GM23338 (cell line): ENCODE results near the gene MTA3. TPM values are rescaled to one million over a fixed set of nuclear protein-coding genes. Genes with fewer than 3 reads are reported as not detected.
A peak's percentile ranks its signal among the peaks of the same experiment; 100 is the strongest.

Experiments used
- ATAC-seq: fragments of 200-7000 bp; cut with Tn5 transposase; 3 replicates; pipeline ENCODE4 v1.9.1; 2020
- DNase-seq: peaks from one replicate; pipeline ENCODE4 v3.0.0-alpha.2; 2015; ENCODE audit warnings: low spot score
- H2AFZ ChIP-seq: fragments of 200-600 bp; sonication (generic); 2 replicates; pipeline ENCODE4 v1.8.0; 2016; ENCODE audit warnings: antibody characterized with exemption, mild to moderate bottlenecking, moderate library complexity
- H3F3A ChIP-seq: fragments of 200-600 bp; sonication (generic); replicated peaks from 2 replicates; pipeline ENCODE4 v1.8.0; 2017; ENCODE audit warnings: antibody characterized with exemption, mixed run types, low read depth
- H3K27ac ChIP-seq: fragments of 200-600 bp; sonication (generic); 2 replicates; pipeline ENCODE4 v1.6.1; 2016; ENCODE audit warnings: low read depth
- H3K27me3 ChIP-seq: fragments of 200-600 bp; sonication (generic); 2 replicates; pipeline ENCODE4 v1.8.0; 2016; ENCODE audit warnings: mild to moderate bottlenecking, mixed run types, moderate library complexity; ENCODE audit not compliant: insufficient read depth
- H3K36me3 ChIP-seq: fragments of 200-600 bp; sonication (generic); 2 replicates; pipeline ENCODE4 v1.8.0; 2016; ENCODE audit warnings: mild to moderate bottlenecking; ENCODE audit not compliant: insufficient read depth
- H3K4me1 ChIP-seq: fragments of 200-600 bp; sonication (generic); 2 replicates; pipeline ENCODE4 v1.8.0; 2016; ENCODE audit warnings: mild to moderate bottlenecking, moderate library complexity; ENCODE audit not compliant: insufficient read depth
- H3K4me2 ChIP-seq: fragments of 200-600 bp; sonication (generic); 2 replicates; pipeline ENCODE4 v1.7.1; 2017; ENCODE audit warnings: mixed run types
- H3K4me3 ChIP-seq: fragments of 200-600 bp; sonication (generic); 2 replicates; pipeline ENCODE4 v1.6.1; 2016; ENCODE audit warnings: mixed run types
- H3K79me2 ChIP-seq: fragments of 200-600 bp; sonication (generic); replicated peaks from 2 replicates; pipeline ENCODE4 v1.8.0; 2017; ENCODE audit warnings: mild to moderate bottlenecking; ENCODE audit not compliant: insufficient read depth
- H3K9me2 ChIP-seq: fragments of 200-600 bp; sonication (generic); 2 replicates; pipeline ENCODE4 v1.8.0; 2017; ENCODE audit not compliant: insufficient read depth
- H4K20me1 ChIP-seq: fragments of 200-600 bp; sonication (generic); replicated peaks from 2 replicates; pipeline ENCODE4 v1.8.0; 2017; ENCODE audit warnings: mild to moderate bottlenecking; ENCODE audit not compliant: insufficient read depth
- H3K27ac Mint-ChIP-seq: 2 replicates; pipeline ENCODE4 v1.8.0; 2020; ENCODE audit warnings: inconsistent platforms, mild to moderate bottlenecking, moderate library complexity, mixed read lengths
- H3K27me3 Mint-ChIP-seq: 3 replicates; pipeline ENCODE4 v1.8.0; 2022; ENCODE audit warnings: low read depth, mild to moderate bottlenecking, moderate library complexity, mixed read lengths, inconsistent platforms; ENCODE audit not compliant: insufficient read depth, poor library complexity
- H3K36me3 Mint-ChIP-seq: 3 replicates; pipeline ENCODE4 v1.8.0; 2021; ENCODE audit warnings: low read depth, mild to moderate bottlenecking, inconsistent platforms, moderate library complexity, mixed read lengths
- H3K4me1 Mint-ChIP-seq: 3 replicates; pipeline ENCODE4 v1.8.0; 2020; ENCODE audit warnings: mild to moderate bottlenecking, inconsistent platforms, mixed read lengths
- H3K4me3 Mint-ChIP-seq: 3 replicates; pipeline ENCODE4 v1.8.0; 2021; ENCODE audit warnings: moderate library complexity, mild to moderate bottlenecking, inconsistent platforms, mixed read lengths
- H3K9me3 Mint-ChIP-seq: 3 replicates; pipeline ENCODE4 v1.8.0; 2020; ENCODE audit warnings: moderate library complexity, mild to moderate bottlenecking, inconsistent platforms, mixed read lengths
- CREB1 ChIP-seq: fragments of 250-450 bp; sonication (Bioruptor Pico); IDR thresholded peaks from 2 replicates; pipeline ENCODE4 v1.5.0; 2020; ENCODE audit warnings: low read depth, mild to moderate bottlenecking, moderate library complexity
- EZH2 ChIP-seq: fragments of 200-600 bp; sonication (generic); IDR thresholded peaks from one replicate; pipeline ENCODE4 v1.8.0; 2017; ENCODE audit warnings: antibody characterized with exemption, mild to moderate bottlenecking, low read depth; ENCODE audit not compliant: unreplicated experiment
- EZH2phosphoT487 ChIP-seq: fragments of 200-600 bp; sonication (generic); IDR thresholded peaks from one replicate; pipeline ENCODE4 v1.8.1; 2018; ENCODE audit warnings: antibody characterized with exemption; ENCODE audit not compliant: unreplicated experiment
- JUNB ChIP-seq: IDR thresholded peaks from one replicate; pipeline ENCODE4 v1.6.1; 2016; ENCODE audit warnings: antibody characterized with exemption; ENCODE audit not compliant: unreplicated experiment
- NANOG ChIP-seq: IDR thresholded peaks from 2 replicates; pipeline ENCODE4 v1.6.1; 2016; ENCODE audit warnings: antibody characterized with exemption, borderline replicate concordance
- POLR2AphosphoS5 ChIP-seq: IDR thresholded peaks from 2 replicates; pipeline ENCODE4 v1.6.1; 2016; ENCODE audit warnings: antibody characterized with exemption, low read depth
- STAT1 ChIP-seq: IDR thresholded peaks from one replicate; pipeline ENCODE4 v1.6.1; 2016; ENCODE audit warnings: antibody characterized with exemption; ENCODE audit not compliant: unreplicated experiment
- ZNF114 ChIP-seq: fragments of 250-450 bp; sonication (Bioruptor Pico); IDR thresholded peaks from 2 replicates; pipeline ENCODE4 v1.5.0; 2020; ENCODE audit warnings: mild to moderate bottlenecking, moderate library complexity
- ZNF331 ChIP-seq: fragments of 250-450 bp; sonication (Bioruptor Pico); IDR thresholded peaks from 2 replicates; pipeline ENCODE4 v1.5.0; 2020; ENCODE audit warnings: low read depth, mild to moderate bottlenecking, moderate library complexity
- polyA plus RNA-seq: library from polyadenylated mRNA; unstranded; fragments of >200 nt; fragmentation: Nextera tagmentation; extraction: Ambion mirVana; gene quantifications from 2 replicates; pipeline ENCODE4 v1.2.1, GENCODE V29; 2016
- total RNA-seq: library from RNA; depleted of rRNA; stranded (reverse); fragments of >200 nt; shearing (Covaris generic); gene quantifications from 2 replicates; pipeline ENCODE4 v1.2.3, GENCODE V29; 2014
- TF ChIP-seq, protein P1 (sequence below): fragments of 250-450 bp; sonication (Bioruptor Pico); IDR thresholded peaks from 2 replicates; pipeline ENCODE4 v1.5.0; 2020; ENCODE audit warnings: mild to moderate bottlenecking, moderate library complexity
- TF ChIP-seq, protein P2 (sequence below): IDR thresholded peaks from one replicate; pipeline ENCODE4 v1.6.1; 2018; ENCODE audit warnings: antibody characterized with exemption; ENCODE audit not compliant: unreplicated experiment
- TF ChIP-seq, protein P3 (sequence below), 2 experiments: fragments of 200-600 bp in 1 of 2; sonication (generic) in 1 of 2; conservative IDR thresholded peaks; 2 replicates each; pipeline versions ENCODE4 v1.5.1 to v1.6.1; 2016 to 2017; ENCODE audit warnings: antibody characterized with exemption in 2 of 2, low read depth in 2 of 2, mild to moderate bottlenecking in 2 of 2, moderate library complexity in 1 of 2
- TF ChIP-seq, protein P4 (sequence below): IDR thresholded peaks from 2 replicates; pipeline ENCODE4 v1.6.1; 2016; ENCODE audit warnings: antibody characterized with exemption

Gene MTA3
- total and polyA plus RNA-seq, 2 experiments from 2014 or later: 162 to 208 TPM

DNA sequence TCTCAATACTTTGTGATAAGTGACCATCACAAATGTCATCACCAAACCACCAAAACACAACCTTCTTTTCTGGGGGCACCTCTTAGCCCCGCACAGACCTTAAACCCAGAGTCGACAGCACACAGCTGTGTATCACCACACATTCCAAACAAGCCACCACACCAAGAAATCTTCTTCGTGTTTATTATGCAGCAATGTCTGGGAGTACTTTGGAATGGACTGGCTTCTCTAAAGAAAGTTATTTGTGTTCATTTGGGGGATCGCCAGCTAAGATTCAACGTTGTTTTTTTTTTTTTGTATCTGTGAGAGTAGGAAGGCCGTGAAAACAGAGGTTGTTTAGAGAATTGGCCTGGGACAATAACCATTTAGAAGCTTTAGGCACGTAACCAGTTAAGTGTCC is 1.1 kb upstream of the MTA3 start:
- peak; percentile 1; the same call in 1 of the 3 replicates for ATAC-seq
- Mint-ChIP-seq H3K9me3 (no peaks in the 10 kb centered on the region), H3K4me3 (peak overlapping the region; percentile 67), H3K4me1 (peaks cover 28% of the 10 kb centered on the region), H3K27me3 (peaks cover 14% of the 10 kb centered on the region), H3K36me3 (peaks cover 29% of the 10 kb centered on the region), H3K27ac (peak overlapping the region; percentile 94)
- peaks cover 16% of the 10 kb centered on the region for H3K36me3 ChIP-seq
- peak overlapping the region; percentile 74 for H3K4me2 ChIP-seq
- TF ChIP-seq EZH2phosphoT487 (no peak), POLR2AphosphoS5 (no peak), NANOG (no peak), ZNF114 (CRISPR knock-in tag) (no peak), ZNF331 (CRISPR knock-in tag) (no peak), CREB1 (CRISPR knock-in tag) (no peak), EZH2 (no peak), JUNB (no peak), STAT1 (no peak)
- TF ChIP-seq, protein P1, sequence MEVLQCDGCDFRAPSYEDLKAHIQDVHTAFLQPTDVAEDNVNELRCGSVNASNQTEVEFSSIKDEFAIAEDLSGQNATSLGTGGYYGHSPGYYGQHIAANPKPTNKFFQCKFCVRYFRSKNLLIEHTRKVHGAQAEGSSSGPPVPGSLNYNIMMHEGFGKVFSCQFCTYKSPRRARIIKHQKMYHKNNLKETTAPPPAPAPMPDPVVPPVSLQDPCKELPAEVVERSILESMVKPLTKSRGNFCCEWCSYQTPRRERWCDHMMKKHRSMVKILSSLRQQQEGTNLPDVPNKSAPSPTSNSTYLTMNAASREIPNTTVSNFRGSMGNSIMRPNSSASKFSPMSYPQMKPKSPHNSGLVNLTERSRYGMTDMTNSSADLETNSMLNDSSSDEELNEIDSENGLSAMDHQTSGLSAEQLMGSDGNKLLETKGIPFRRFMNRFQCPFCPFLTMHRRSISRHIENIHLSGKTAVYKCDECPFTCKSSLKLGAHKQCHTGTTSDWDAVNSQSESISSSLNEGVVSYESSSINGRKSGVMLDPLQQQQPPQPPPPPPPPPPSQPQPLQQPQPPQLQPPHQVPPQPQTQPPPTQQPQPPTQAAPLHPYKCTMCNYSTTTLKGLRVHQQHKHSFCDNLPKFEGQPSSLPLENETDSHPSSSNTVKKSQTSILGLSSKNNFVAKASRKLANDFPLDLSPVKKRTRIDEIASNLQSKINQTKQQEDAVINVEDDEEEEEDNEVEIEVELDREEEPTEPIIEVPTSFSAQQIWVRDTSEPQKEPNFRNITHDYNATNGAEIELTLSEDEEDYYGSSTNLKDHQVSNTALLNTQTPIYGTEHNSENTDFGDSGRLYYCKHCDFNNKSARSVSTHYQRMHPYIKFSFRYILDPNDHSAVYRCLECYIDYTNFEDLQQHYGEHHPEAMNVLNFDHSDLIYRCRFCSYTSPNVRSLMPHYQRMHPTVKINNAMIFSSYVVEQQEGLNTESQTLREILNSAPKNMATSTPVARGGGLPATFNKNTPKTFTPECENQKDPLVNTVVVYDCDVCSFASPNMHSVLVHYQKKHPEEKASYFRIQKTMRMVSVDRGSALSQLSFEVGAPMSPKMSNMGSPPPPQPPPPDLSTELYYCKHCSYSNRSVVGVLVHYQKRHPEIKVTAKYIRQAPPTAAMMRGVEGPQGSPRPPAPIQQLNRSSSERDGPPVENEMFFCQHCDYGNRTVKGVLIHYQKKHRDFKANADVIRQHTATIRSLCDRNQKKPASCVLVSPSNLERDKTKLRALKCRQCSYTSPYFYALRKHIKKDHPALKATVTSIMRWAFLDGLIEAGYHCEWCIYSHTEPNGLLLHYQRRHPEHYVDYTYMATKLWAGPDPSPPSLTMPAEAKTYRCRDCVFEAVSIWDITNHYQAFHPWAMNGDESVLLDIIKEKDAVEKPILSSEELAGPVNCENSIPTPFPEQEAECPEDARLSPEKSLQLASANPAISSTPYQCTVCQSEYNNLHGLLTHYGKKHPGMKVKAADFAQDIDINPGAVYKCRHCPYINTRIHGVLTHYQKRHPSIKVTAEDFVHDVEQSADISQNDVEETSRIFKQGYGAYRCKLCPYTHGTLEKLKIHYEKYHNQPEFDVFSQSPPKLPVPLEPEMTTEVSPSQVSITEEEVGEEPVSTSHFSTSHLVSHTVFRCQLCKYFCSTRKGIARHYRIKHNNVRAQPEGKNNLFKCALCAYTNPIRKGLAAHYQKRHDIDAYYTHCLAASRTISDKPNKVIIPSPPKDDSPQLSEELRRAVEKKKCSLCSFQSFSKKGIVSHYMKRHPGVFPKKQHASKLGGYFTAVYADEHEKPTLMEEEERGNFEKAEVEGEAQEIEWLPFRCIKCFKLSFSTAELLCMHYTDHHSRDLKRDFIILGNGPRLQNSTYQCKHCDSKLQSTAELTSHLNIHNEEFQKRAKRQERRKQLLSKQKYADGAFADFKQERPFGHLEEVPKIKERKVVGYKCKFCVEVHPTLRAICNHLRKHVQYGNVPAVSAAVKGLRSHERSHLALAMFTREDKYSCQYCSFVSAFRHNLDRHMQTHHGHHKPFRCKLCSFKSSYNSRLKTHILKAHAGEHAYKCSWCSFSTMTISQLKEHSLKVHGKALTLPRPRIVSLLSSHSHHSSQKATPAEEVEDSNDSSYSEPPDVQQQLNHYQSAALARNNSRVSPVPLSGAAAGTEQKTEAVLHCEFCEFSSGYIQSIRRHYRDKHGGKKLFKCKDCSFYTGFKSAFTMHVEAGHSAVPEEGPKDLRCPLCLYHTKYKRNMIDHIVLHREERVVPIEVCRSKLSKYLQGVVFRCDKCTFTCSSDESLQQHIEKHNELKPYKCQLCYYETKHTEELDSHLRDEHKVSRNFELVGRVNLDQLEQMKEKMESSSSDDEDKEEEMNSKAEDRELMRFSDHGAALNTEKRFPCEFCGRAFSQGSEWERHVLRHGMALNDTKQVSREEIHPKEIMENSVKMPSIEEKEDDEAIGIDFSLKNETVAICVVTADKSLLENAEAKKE (CRISPR knock-in tag): no peak
- TF ChIP-seq, protein P2, sequence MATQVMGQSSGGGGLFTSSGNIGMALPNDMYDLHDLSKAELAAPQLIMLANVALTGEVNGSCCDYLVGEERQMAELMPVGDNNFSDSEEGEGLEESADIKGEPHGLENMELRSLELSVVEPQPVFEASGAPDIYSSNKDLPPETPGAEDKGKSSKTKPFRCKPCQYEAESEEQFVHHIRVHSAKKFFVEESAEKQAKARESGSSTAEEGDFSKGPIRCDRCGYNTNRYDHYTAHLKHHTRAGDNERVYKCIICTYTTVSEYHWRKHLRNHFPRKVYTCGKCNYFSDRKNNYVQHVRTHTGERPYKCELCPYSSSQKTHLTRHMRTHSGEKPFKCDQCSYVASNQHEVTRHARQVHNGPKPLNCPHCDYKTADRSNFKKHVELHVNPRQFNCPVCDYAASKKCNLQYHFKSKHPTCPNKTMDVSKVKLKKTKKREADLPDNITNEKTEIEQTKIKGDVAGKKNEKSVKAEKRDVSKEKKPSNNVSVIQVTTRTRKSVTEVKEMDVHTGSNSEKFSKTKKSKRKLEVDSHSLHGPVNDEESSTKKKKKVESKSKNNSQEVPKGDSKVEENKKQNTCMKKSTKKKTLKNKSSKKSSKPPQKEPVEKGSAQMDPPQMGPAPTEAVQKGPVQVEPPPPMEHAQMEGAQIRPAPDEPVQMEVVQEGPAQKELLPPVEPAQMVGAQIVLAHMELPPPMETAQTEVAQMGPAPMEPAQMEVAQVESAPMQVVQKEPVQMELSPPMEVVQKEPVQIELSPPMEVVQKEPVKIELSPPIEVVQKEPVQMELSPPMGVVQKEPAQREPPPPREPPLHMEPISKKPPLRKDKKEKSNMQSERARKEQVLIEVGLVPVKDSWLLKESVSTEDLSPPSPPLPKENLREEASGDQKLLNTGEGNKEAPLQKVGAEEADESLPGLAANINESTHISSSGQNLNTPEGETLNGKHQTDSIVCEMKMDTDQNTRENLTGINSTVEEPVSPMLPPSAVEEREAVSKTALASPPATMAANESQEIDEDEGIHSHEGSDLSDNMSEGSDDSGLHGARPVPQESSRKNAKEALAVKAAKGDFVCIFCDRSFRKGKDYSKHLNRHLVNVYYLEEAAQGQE: no peak
- TF ChIP-seq, protein P3, sequence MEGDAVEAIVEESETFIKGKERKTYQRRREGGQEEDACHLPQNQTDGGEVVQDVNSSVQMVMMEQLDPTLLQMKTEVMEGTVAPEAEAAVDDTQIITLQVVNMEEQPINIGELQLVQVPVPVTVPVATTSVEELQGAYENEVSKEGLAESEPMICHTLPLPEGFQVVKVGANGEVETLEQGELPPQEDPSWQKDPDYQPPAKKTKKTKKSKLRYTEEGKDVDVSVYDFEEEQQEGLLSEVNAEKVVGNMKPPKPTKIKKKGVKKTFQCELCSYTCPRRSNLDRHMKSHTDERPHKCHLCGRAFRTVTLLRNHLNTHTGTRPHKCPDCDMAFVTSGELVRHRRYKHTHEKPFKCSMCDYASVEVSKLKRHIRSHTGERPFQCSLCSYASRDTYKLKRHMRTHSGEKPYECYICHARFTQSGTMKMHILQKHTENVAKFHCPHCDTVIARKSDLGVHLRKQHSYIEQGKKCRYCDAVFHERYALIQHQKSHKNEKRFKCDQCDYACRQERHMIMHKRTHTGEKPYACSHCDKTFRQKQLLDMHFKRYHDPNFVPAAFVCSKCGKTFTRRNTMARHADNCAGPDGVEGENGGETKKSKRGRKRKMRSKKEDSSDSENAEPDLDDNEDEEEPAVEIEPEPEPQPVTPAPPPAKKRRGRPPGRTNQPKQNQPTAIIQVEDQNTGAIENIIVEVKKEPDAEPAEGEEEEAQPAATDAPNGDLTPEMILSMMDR (conservative IDR thresholded peaks at IDR 0.05; ENCODE audit: low read depth in 2 of 2): no peak
- TF ChIP-seq, protein P4, sequence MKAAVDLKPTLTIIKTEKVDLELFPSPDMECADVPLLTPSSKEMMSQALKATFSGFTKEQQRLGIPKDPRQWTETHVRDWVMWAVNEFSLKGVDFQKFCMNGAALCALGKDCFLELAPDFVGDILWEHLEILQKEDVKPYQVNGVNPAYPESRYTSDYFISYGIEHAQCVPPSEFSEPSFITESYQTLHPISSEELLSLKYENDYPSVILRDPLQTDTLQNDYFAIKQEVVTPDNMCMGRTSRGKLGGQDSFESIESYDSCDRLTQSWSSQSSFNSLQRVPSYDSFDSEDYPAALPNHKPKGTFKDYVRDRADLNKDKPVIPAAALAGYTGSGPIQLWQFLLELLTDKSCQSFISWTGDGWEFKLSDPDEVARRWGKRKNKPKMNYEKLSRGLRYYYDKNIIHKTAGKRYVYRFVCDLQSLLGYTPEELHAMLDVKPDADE: no peak
- no peaks in the 10 kb centered on the region for H3K27me3 ChIP-seq
- no peaks in the 10 kb centered on the region for H3K9me2 ChIP-seq
- 0 out of 2 replicates have a peak, but pooled peaks cover 1% of the 10 kb centered on the region for H4K20me1 ChIP-seq
- H3K79me2 ChIP-seq: peaks cover 33% of the 10 kb centered on the region
- H3K27ac ChIP-seq: peak overlapping the region; percentile 97
- peaks cover 27% of the 10 kb centered on the region for H3K4me1 ChIP-seq
- H3K4me3 ChIP-seq: peak overlapping the region; percentile 45
- H2AFZ ChIP-seq: no peak overlapping the region
- H3F3A ChIP-seq: no peaks in the 10 kb centered on the region
- DNase-seq: peak; percentile 24
